GM12873 (cell line): ENCODE results near the gene ETFBKMT.

ENCODE experiments used
- CTCF ChIP-seq: IDR thresholded peaks from 2 replicates; pipeline ENCODE4 v1.5.1; 2012; ENCODE audit warnings: low read depth, mild to moderate bottlenecking, moderate library complexity, low read length, control low read depth; ENCODE audit not compliant: insufficient read depth; ENCODE audit errors: missing control alignments

ETFBKMT gene

GRCh38 chr12:31682136-31682962 lies 22.9 kb downstream of the ETFBKMT start:
- TF ChIP-seq CTCF, result peak; percentile 83

GRCh38 chr12:31685801-31686200 lies 26.3 kb downstream of the ETFBKMT start:
- TF ChIP-seq CTCF, result no peak

- no peak for TF ChIP-seq CTCF
These were observed 27.6 kb downstream of the ETFBKMT start for GRCh38 chr12:31687101-31687527.

- TF ChIP-seq CTCF, result no peak
These were observed 42.6 kb downstream of the ETFBKMT start for GRCh38 chr12:31702047-31702446.

- TF ChIP-seq CTCF, result no peak
These were observed 46.1 kb downstream of the ETFBKMT start for GRCh38 chr12:31705621-31706020.

- TF ChIP-seq CTCF, result no peak
These were observed 50.7 kb downstream of the ETFBKMT start for GRCh38 chr12:31710021-31710818.

- TF ChIP-seq CTCF, result no peak
These were observed 53.4 kb downstream of the ETFBKMT start for GRCh38 chr12:31712877-31713276.
